ENCODE results near the gene OR2H2.

DNA sequence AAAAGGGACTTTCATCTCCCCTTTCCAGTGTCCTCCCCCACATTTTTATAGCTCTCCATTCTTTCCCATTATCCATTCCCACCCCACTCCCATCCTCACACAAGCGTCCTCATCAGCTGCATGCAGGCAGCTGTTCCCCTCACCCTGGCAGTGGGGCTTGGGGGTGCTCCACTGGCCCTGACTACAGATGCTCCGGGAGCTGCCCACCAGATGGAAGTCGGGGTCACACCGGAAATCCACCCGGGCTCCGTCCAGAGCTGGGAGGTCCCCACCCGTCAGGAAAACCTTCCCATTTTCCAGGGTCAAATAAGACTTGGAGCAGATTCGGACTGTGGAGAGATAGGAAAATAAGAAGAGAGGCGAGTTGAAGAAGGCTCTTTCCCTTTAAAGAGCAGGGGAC is 45.4 kb downstream of the OR2H2 start:
- TF ChIP-seq, protein P1, sequence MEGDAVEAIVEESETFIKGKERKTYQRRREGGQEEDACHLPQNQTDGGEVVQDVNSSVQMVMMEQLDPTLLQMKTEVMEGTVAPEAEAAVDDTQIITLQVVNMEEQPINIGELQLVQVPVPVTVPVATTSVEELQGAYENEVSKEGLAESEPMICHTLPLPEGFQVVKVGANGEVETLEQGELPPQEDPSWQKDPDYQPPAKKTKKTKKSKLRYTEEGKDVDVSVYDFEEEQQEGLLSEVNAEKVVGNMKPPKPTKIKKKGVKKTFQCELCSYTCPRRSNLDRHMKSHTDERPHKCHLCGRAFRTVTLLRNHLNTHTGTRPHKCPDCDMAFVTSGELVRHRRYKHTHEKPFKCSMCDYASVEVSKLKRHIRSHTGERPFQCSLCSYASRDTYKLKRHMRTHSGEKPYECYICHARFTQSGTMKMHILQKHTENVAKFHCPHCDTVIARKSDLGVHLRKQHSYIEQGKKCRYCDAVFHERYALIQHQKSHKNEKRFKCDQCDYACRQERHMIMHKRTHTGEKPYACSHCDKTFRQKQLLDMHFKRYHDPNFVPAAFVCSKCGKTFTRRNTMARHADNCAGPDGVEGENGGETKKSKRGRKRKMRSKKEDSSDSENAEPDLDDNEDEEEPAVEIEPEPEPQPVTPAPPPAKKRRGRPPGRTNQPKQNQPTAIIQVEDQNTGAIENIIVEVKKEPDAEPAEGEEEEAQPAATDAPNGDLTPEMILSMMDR (IDR thresholded peaks at IDR 0.05) = no peak
- no peak for TF ChIP-seq EP300 (IDR thresholded peaks at IDR 0.05)
- no peak for TF ChIP-seq POLR2A (IDR thresholded peaks at IDR 0.05)
